Measurements from ENCODE around the gene KRT7. TPM values are rescaled to one million over a fixed set of nuclear protein-coding genes. Genes with fewer than 3 reads are reported as not detected.

KRT7 gene
- polyA plus RNA-seq, 1 of the 3 experiments (the other 2 are of a cell fraction) = 5.4 TPM

- TF ChIP-seq ZBTB33 (IDR thresholded peaks at IDR 0.05; ENCODE audit: borderline replicate concordance, low read depth) (no peak), EP300 (IDR thresholded peaks at IDR 0.05; ENCODE audit: borderline replicate concordance in 1 of 2, low read depth in 1 of 2, low read length in 1 of 2) (no peak), USF2 (IDR thresholded peaks at IDR 0.05; ENCODE audit: borderline replicate concordance, low read depth, low read length) (no peak), RFX5 (IDR thresholded peaks at IDR 0.05; ENCODE audit: low read length) (no peak), FOXM1 (IDR thresholded peaks at IDR 0.05; ENCODE audit: low read depth) (no peak), GABPA (IDR thresholded peaks at IDR 0.05; ENCODE audit: low read depth) (no peak), JUND (IDR thresholded peaks at IDR 0.05) (no peak), POLR2AphosphoS5 (IDR thresholded peaks at IDR 0.05; ENCODE audit: low read depth, low read length) (no peak), MEF2A (IDR thresholded peaks at IDR 0.05; ENCODE audit: borderline replicate concordance, low read depth) (no peak)
Measured at GRCh38 chr12:52271158-52271557, 38.1 kb downstream of the KRT7 start (continued).

- H3K9ac ChIP-seq = no peak within 1 kb of the TSS
- no peak within 1 kb of the TSS for H3K4me2 ChIP-seq
- H4K20me1 ChIP-seq (ENCODE audit: insufficient read depth) = no peaks in the 10 kb centered on the region
- DNase-seq = no peak
- no peaks in the 10 kb centered on the region for H3K79me2 ChIP-seq (ENCODE audit: insufficient read depth)
- H3K4me1 ChIP-seq (ENCODE audit: control insufficient read depth in 1 of 2, insufficient read depth in 2 of 2, low read depth in 1 of 2, low read length in 1 of 2) = peaks cover 10 to 11% of the 10 kb centered on the region in 2 experiments; a peak in 3 of 4 replicates
- WGBS (ENCODE audit: low lambda C conversion rate) = 25% methylated on average over 2 of the region's 3 CpGs
- H3F3A ChIP-seq (replicated peaks; ENCODE audit: insufficient read depth) = peaks cover 6% of the 10 kb centered on the region
- no peak within 1 kb of the TSS for H3K27ac ChIP-seq (ENCODE audit: low read depth in 2 of 2, low read length in 1 of 2)
- no peaks in the 10 kb centered on the region for H3K36me3 ChIP-seq (replicated peaks in 1 of 2; ENCODE audit: control insufficient read depth in 1 of 2, insufficient read depth in 2 of 2, low read length in 1 of 2)
- H3K27me3 ChIP-seq (ENCODE audit: insufficient read depth) = no peaks in the 10 kb centered on the region
- CTCF ChIA-PET = interaction anchor here (0.9 to 8.2 kb wide), 5 partner anchors 8 to 117 kb away, joined by 4 to 80 read pairs (median 5); no protein-coding TSS in a partner anchor
- no peaks in the 10 kb centered on the region for H3K9me2 ChIP-seq
- H2AFZ ChIP-seq (ENCODE audit: low read depth) = no peak within 1 kb of the TSS
- H3K4me3 ChIP-seq (ENCODE audit: low read depth in 2 of 2, low read length in 1 of 2) = no peak within 1 kb of the TSS
- POLR2A ChIA-PET = no interaction called here
- no peaks in the 10 kb centered on the region for H3K9me3 ChIP-seq
- no peak for TF ChIP-seq RCOR1 (IDR thresholded peaks at IDR 0.05; ENCODE audit: low read length)
- no peak for TF ChIP-seq TCF12 (IDR thresholded peaks at IDR 0.05)
- TF ChIP-seq TEAD4 (IDR thresholded peaks at IDR 0.05; ENCODE audit: borderline replicate concordance, insufficient read depth) = no peak
- TF ChIP-seq EP300 (IDR thresholded peaks at IDR 0.05; ENCODE audit: borderline replicate concordance in 1 of 2, low read depth in 1 of 2, low read length in 1 of 2) = no peak
- TF ChIP-seq CTCF (IDR thresholded peaks at IDR 0.05) = no peak
- TF ChIP-seq USF1 (IDR thresholded peaks at IDR 0.05; ENCODE audit: borderline replicate concordance, low read depth) = no peak
- no peak for TF ChIP-seq POLR2AphosphoS5 (IDR thresholded peaks at IDR 0.05; ENCODE audit: low read depth, low read length)
- no peak for TF ChIP-seq MXI1 (IDR thresholded peaks at IDR 0.05; ENCODE audit: low read depth, low read length)
- no peak for TF ChIP-seq RAD21 (IDR thresholded peaks at IDR 0.05; ENCODE audit: low read length)
- TF ChIP-seq CHD2 (IDR thresholded peaks at IDR 0.05; ENCODE audit: low read length, partially characterized antibody) = no peak
- TF ChIP-seq FOXM1 (IDR thresholded peaks at IDR 0.05; ENCODE audit: low read depth) = no peak
- TF ChIP-seq FOXJ3 (CRISPR knock-in tag; IDR thresholded peaks at IDR 0.05) = no peak
- no peak for TF ChIP-seq SIN3A (IDR thresholded peaks at IDR 0.05; ENCODE audit: borderline replicate concordance, low read depth, low read length)
- no peak for TF ChIP-seq REST (IDR thresholded peaks at IDR 0.05; ENCODE audit: low read depth, low read length)
- no peak for TF ChIP-seq USF2 (IDR thresholded peaks at IDR 0.05; ENCODE audit: borderline replicate concordance, low read depth, low read length)
- TF ChIP-seq JUND (IDR thresholded peaks at IDR 0.05) = no peak
Measured at GRCh38 chr12:52274521-52275120, 41.6 kb downstream of the KRT7 start, which contains the start of gene KRT86. KRT86 (plus strand) TSS chr12:52274645; CDS start chr12:52301917, 27,272 bp downstream.

All from SK-N-SH (cell line).